Measurements from ENCODE around the gene DOCK3.

The DOCK3 gene

GRCh38 chr3:50737193-50737905 lies 62.6 kb downstream of the DOCK3 start:
- TF ChIP-seq PPARA (CRISPR knock-in tag; IDR thresholded peaks at IDR 0.05; ENCODE audit: borderline replicate concordance), result no peak
- TF ChIP-seq, protein P1, sequence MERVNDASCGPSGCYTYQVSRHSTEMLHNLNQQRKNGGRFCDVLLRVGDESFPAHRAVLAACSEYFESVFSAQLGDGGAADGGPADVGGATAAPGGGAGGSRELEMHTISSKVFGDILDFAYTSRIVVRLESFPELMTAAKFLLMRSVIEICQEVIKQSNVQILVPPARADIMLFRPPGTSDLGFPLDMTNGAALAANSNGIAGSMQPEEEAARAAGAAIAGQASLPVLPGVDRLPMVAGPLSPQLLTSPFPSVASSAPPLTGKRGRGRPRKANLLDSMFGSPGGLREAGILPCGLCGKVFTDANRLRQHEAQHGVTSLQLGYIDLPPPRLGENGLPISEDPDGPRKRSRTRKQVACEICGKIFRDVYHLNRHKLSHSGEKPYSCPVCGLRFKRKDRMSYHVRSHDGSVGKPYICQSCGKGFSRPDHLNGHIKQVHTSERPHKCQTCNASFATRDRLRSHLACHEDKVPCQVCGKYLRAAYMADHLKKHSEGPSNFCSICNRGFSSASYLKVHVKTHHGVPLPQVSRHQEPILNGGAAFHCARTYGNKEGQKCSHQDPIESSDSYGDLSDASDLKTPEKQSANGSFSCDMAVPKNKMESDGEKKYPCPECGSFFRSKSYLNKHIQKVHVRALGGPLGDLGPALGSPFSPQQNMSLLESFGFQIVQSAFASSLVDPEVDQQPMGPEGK (CRISPR knock-in tag; IDR thresholded peaks at IDR 0.05; ENCODE audit: borderline replicate concordance), result no peak
- TF ChIP-seq OSR1 (CRISPR knock-in tag; IDR thresholded peaks at IDR 0.05), result no peak
- TF ChIP-seq CSDC2 (CRISPR knock-in tag; IDR thresholded peaks at IDR 0.05), result no peak
- TF ChIP-seq ZNF70 (CRISPR knock-in tag; IDR thresholded peaks at IDR 0.05), result no peak
- TF ChIP-seq CREB5 (CRISPR knock-in tag; IDR thresholded peaks at IDR 0.05; ENCODE audit: low read depth), result no peak
- TF ChIP-seq ISL1 (CRISPR knock-in tag; IDR thresholded peaks at IDR 0.05), result no peak
- no peak for TF ChIP-seq ARNTL (CRISPR knock-in tag; IDR thresholded peaks at IDR 0.05; ENCODE audit: borderline replicate concordance, low read depth)
- TF ChIP-seq SNAI2 (CRISPR knock-in tag; IDR thresholded peaks at IDR 0.05), result no peak
- ATAC-seq, result no peak

- no peak for ATAC-seq
Observed at GRCh38 chr3:50737906-50738598, 63.3 kb downstream of the DOCK3 start.

More at GRCh38 chr3:50737906-50738598, 63.3 kb downstream of the DOCK3 start:
- TF ChIP-seq BACH2 (CRISPR knock-in tag; IDR thresholded peaks at IDR 0.05; ENCODE audit: borderline replicate concordance) (no peak), RARB (CRISPR knock-in tag; IDR thresholded peaks at IDR 0.05) (no peak), ZNF565 (CRISPR knock-in tag; conservative IDR thresholded peaks at IDR 0.05; ENCODE audit: low read depth) (no peak), ZNF70 (CRISPR knock-in tag; IDR thresholded peaks at IDR 0.05) (no peak), ZNF8 (CRISPR knock-in tag; IDR thresholded peaks at IDR 0.05) (no peak), GLIS3 (CRISPR knock-in tag; IDR thresholded peaks at IDR 0.05) (no peak), TCF4 (CRISPR knock-in tag; IDR thresholded peaks at IDR 0.05; ENCODE audit: borderline replicate concordance) (no peak), PPARA (CRISPR knock-in tag; IDR thresholded peaks at IDR 0.05; ENCODE audit: borderline replicate concordance) (no peak), OSR1 (CRISPR knock-in tag; IDR thresholded peaks at IDR 0.05) (no peak), POU6F1 (CRISPR knock-in tag; IDR thresholded peaks at IDR 0.05; ENCODE audit: borderline replicate concordance, low read depth) (no peak), ESRRG (CRISPR knock-in tag; IDR thresholded peaks at IDR 0.05) (no peak), ISL1 (CRISPR knock-in tag; IDR thresholded peaks at IDR 0.05) (no peak), CREB5 (CRISPR knock-in tag; IDR thresholded peaks at IDR 0.05; ENCODE audit: low read depth) (no peak), SNAI2 (CRISPR knock-in tag; IDR thresholded peaks at IDR 0.05) (no peak), ARNTL (CRISPR knock-in tag; IDR thresholded peaks at IDR 0.05; ENCODE audit: borderline replicate concordance, low read depth) (no peak)
- TF ChIP-seq, protein P1 (CRISPR knock-in tag; IDR thresholded peaks at IDR 0.05; ENCODE audit: borderline replicate concordance), result no peak
- TF ChIP-seq, protein P2, sequence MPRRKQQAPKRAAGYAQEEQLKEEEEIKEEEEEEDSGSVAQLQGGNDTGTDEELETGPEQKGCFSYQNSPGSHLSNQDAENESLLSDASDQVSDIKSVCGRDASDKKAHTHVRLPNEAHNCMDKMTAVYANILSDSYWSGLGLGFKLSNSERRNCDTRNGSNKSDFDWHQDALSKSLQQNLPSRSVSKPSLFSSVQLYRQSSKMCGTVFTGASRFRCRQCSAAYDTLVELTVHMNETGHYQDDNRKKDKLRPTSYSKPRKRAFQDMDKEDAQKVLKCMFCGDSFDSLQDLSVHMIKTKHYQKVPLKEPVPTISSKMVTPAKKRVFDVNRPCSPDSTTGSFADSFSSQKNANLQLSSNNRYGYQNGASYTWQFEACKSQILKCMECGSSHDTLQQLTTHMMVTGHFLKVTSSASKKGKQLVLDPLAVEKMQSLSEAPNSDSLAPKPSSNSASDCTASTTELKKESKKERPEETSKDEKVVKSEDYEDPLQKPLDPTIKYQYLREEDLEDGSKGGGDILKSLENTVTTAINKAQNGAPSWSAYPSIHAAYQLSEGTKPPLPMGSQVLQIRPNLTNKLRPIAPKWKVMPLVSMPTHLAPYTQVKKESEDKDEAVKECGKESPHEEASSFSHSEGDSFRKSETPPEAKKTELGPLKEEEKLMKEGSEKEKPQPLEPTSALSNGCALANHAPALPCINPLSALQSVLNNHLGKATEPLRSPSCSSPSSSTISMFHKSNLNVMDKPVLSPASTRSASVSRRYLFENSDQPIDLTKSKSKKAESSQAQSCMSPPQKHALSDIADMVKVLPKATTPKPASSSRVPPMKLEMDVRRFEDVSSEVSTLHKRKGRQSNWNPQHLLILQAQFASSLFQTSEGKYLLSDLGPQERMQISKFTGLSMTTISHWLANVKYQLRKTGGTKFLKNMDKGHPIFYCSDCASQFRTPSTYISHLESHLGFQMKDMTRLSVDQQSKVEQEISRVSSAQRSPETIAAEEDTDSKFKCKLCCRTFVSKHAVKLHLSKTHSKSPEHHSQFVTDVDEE (CRISPR knock-in tag; IDR thresholded peaks at IDR 0.05), result no peak
- TF ChIP-seq, protein P3, sequence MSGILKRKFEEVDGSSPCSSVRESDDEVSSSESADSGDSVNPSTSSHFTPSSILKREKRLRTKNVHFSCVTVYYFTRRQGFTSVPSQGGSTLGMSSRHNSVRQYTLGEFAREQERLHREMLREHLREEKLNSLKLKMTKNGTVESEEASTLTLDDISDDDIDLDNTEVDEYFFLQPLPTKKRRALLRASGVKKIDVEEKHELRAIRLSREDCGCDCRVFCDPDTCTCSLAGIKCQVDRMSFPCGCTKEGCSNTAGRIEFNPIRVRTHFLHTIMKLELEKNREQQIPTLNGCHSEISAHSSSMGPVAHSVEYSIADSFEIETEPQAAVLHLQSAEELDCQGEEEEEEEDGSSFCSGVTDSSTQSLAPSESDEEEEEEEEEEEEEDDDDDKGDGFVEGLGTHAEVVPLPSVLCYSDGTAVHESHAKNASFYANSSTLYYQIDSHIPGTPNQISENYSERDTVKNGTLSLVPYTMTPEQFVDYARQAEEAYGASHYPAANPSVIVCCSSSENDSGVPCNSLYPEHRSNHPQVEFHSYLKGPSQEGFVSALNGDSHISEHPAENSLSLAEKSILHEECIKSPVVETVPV (CRISPR knock-in tag; IDR thresholded peaks at IDR 0.05), result no peak
